A549 (cell line): ENCODE data around the gene CD226.

Source experiments
- CHD2 ChIP-seq: fragments of 150-350 bp; IDR thresholded peaks from 2 replicates; pipeline ENCODE4 v1.6.1; 2014; ENCODE audit warnings: low read length; ENCODE audit not compliant: partially characterized antibody
- CHD4 ChIP-seq: fragments of 200-600 bp; sonication (generic); IDR thresholded peaks from 2 replicates; pipeline ENCODE4 v1.6.1; 2016; ENCODE audit warnings: antibody characterized with exemption, mild to moderate bottlenecking, borderline replicate concordance
- CTCF ChIP-seq: fragments of >200 bp; sonication (Bioruptor Twin); formaldehyde crosslinking; IDR thresholded peaks from 3 replicates; pipeline ENCODE4 v1.5.1; 2016
- GATA3 ChIP-seq: IDR thresholded peaks from 2 replicates; pipeline ENCODE4 v1.6.1; 2012; ENCODE audit warnings: borderline replicate concordance
- HDAC2 ChIP-seq: fragments of 200-600 bp; sonication (generic); IDR thresholded peaks from 2 replicates; pipeline ENCODE4 v1.6.1; 2016
- REST ChIP-seq: fragments of 200-600 bp; sonication (generic); IDR thresholded peaks from 2 replicates; pipeline ENCODE4 v1.6.1; 2016; ENCODE audit warnings: antibody characterized with exemption, mild to moderate bottlenecking, moderate library complexity
- SMC3 ChIP-seq: fragments of >200 bp; sonication (Bioruptor Twin); formaldehyde crosslinking; IDR thresholded peaks from 3 replicates; pipeline ENCODE4 v1.6.1; 2018; ENCODE audit warnings: inconsistent platforms
- ZFP36 ChIP-seq: fragments of 450-650 bp; IDR thresholded peaks from 2 replicates; pipeline ENCODE4 v1.6.1; 2014; ENCODE audit warnings: borderline replicate concordance; ENCODE audit not compliant: partially characterized antibody

GRCh38 chr18:69947361-69948133, at the start of gene CD226:
- TF ChIP-seq ZFP36 (no peak), CTCF (no peak), HDAC2 (no peak), SMC3 (no peak), CHD4 (no peak), CHD2 (no peak), REST (no peak), GATA3 (no peak)
